Measurements from ENCODE around the gene IRGC. TPM values are rescaled to one million over a fixed set of nuclear protein-coding genes. Genes with fewer than 3 reads are reported as not detected.

IRGC gene
- total RNA-seq, 2 donors from 2014 or later = not detected

GRCh38 chr19:43708716-43709115, 7.2 kb upstream of the IRGC start:
- ATAC-seq (no peak), DNase-seq (no peak)
- Histone ChIP-seq H3K27me3 (no peaks in the 10 kb centered on the region), H3K27ac (no peak overlapping the region), H3K4me1 (no peaks in the 10 kb centered on the region), H3K9me3 (peaks cover 0 to 5% (median 0%) of the 10 kb centered on the region in 3 donors), H3K4me3 (no peak overlapping the region), H3K36me3 (replicated peaks in 1 of 2; ENCODE audit: insufficient read depth in 1 of 2, low read depth in 2 of 2) (no peaks in the 10 kb centered on the region)
- WGBS, 2 donors = 33 to 67% methylated on average over 2 of the region's 2 CpGs
- no peak for TF ChIP-seq POLR2A (IDR thresholded peaks at IDR 0.05)
- TF ChIP-seq CTCF (IDR thresholded peaks at IDR 0.05) = no peak
- intact Hi-C loops (cut with DNase I) = no loop called here

DNA sequence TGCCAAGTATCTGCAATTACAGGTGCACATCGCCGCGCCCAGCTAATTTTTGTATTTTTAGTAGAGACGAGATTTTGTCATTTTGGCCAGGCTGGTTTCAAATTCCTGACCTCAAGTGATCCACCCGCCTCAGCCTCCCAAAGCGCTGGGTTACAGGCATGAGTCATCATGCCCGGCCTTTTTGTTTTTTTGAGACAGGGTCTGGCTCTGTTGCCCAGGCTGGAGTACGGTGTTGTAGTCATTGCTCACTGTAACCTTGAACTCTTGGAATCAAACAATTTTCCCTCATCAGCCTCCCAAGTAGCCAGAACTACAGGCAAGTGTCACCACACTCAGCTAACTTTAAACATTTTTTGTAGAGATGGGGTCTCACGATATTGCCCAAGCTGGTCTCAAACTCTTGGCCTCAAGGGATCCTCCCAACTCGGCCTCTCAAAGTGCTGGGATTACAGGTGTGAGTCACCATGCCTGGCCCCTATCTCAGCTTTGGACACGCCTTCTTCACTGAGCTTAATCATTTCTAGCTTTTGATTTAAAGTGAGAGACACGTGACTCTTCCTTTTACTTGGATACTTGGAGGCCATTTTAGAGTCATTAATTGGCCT, 4.0 kb upstream of the IRGC start:
- Histone ChIP-seq H3K4me3 (no peak overlapping the region), H3K36me3 (replicated peaks in 1 of 2; ENCODE audit: insufficient read depth in 1 of 2, low read depth in 2 of 2) (no peaks in the 10 kb centered on the region), H3K4me1 (no peaks in the 10 kb centered on the region), H3K27me3 (no peaks in the 10 kb centered on the region), H3K27ac (no peak overlapping the region), H3K9me3 (peaks cover 0 to 5% (median 0%) of the 10 kb centered on the region in 3 donors)
- intact Hi-C loops (cut with DNase I) = no loop called here
- TF ChIP-seq CTCF (IDR thresholded peaks at IDR 0.05) (no peak), POLR2A (IDR thresholded peaks at IDR 0.05) (no peak)
- ATAC-seq = no peak
- WGBS, 2 donors = 58 to 64% methylated on average over 12 of the region's 12 CpGs
- DNase-seq = no peak

GRCh38 chr19:43713208-43713607, 2.7 kb upstream of the IRGC start:
- H3K27ac ChIP-seq = no peak overlapping the region
- no peaks in the 10 kb centered on the region for H3K4me1 ChIP-seq
- ATAC-seq (no peak), DNase-seq (no peak)
- H3K36me3 ChIP-seq (replicated peaks in 1 of 2; ENCODE audit: insufficient read depth in 1 of 2, low read depth in 2 of 2) = no peaks in the 10 kb centered on the region
- peaks cover 0 to 5% (median 0%) of the 10 kb centered on the region in 3 donors for H3K9me3 ChIP-seq
- TF ChIP-seq CTCF (IDR thresholded peaks at IDR 0.05) (no peak), POLR2A (IDR thresholded peaks at IDR 0.05) (no peak)
- intact Hi-C loops (cut with DNase I) = no loop called here
- no peaks in the 10 kb centered on the region for H3K27me3 ChIP-seq
- no peak overlapping the region for H3K4me3 ChIP-seq
- WGBS, 2 donors = 51 to 65% methylated on average over 3 of the region's 3 CpGs

- H3K9me3 ChIP-seq = no peaks in the 10 kb centered on the region
- TF ChIP-seq CTCF (IDR thresholded peaks at IDR 0.05) = no peak
- no peak for TF ChIP-seq POLR2A (IDR thresholded peaks at IDR 0.05)
- no peaks in the 10 kb centered on the region for H3K4me1 ChIP-seq
- no peaks in the 10 kb centered on the region for H3K27me3 ChIP-seq
- H3K36me3 ChIP-seq (replicated peaks in 1 of 2; ENCODE audit: insufficient read depth in 1 of 2, low read depth in 2 of 2) = no peaks in the 10 kb centered on the region
- H3K4me3 ChIP-seq = no peak overlapping the region
- WGBS, 2 donors = 78 to 89% methylated on average over 24 to 35 of the region's 60 CpGs
- ATAC-seq = no peak
- H3K27ac ChIP-seq = no peak overlapping the region
- no peak for DNase-seq
- intact Hi-C loops (cut with DNase I) = no loop called here
Measured at GRCh38 chr19:43718627-43719377, 2.9 kb downstream of the IRGC start.
